Embryonic facial prominence (tissue), 1 donor: Measurements from ENCODE around the gene TMEM176B.
"Not testable (repeated sequence)": the region's sequence is repeated elsewhere in the genome, so short reads cannot be mapped to it uniquely, and the experiment has no call there.

Experiments used
- DNase-seq: peaks from one replicate; pipeline ENCODE4 v3.0.0-alpha.2; 2016; ENCODE audit errors: extremely low spot score

The TMEM176B gene

DNA sequence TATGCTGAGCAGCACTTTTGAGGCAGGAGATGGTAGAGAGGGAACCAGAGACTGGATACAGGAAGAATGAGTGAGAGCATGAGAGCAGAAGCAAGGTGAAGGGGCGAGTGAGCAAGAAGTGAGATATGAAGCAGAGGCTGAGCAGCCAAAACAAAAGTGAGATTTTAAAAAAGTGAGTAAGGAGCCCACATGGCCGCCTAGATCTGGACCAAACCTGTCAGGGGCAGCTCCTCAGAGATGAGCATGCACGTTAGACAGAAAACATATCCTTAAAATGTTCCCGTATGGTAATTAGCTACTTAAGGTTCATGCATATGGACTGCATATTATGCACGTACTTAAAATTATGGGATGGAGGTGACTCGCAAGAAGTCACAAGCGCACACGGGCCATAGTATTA, 22.9 kb upstream of the TMEM176B start:
- DNase-seq, result no peak

DNA sequence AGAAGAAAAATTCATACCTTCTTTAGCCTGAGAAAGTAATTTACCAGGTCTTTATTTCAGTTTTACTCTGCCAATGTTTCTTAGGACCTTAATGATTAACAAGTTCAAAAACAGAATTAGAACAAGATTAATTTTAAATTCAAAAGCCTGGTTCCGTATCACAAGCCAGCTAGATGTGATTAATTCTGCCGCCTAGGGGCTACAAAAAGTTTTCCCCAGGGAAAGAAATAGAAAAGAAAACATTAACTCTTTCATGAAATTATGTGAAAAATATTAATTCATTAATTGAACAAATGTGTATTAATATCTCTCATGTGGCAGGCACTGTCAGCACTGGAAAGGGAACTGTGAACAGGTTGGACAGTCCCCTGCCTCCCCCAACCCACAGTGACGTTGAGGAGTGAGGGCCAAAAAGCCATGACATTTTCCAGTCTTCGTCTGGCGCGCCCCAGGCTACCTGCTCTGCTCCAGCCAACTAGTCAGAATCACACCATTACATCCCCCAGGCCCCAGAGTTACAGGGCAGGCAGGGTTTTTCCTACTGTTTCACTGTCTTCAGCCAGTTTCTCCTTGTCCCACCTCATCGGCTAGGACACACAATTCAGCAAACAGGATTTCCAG, 20.5 kb upstream of the TMEM176B start:
- no peak for DNase-seq

DNA sequence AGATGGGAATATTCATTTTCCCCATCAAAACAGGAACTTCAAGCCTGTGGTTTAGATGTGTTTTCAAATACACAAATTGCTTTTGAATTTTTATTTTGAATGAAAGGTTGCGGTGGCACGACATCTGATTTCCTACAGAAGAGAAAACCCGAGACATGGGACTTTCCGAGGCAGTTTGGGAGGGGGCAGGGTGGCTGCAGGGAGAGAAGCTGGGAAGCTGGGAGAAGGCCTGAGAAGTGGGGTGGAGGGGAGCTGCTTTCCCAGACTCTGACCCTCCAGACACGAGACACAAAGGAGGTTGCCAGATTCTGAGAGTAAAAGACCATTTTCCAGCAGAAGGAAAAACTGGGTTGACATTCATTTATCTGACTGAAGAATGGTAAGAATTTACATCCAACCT, 20.0 kb upstream of the TMEM176B start:
- DNase-seq, result no peak

DNA sequence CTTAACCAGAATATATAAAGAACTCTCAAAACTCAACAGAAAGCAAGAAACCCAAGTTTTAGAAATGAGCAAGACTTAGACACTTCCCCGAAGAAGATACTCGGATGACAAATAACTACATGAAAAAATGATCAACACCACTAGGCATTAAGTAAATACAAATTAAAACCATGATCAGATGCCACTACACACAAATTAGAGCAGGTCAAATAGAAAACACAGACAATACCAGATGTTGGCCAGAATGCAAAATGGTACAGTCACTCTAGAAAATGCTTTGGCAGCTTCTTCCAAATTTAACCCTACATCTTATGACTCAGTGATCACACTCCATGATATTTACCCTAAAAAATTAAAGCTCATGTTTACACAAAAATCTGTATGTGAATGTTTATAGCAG, 18.8 kb upstream of the TMEM176B start:
- no peak for DNase-seq

DNA sequence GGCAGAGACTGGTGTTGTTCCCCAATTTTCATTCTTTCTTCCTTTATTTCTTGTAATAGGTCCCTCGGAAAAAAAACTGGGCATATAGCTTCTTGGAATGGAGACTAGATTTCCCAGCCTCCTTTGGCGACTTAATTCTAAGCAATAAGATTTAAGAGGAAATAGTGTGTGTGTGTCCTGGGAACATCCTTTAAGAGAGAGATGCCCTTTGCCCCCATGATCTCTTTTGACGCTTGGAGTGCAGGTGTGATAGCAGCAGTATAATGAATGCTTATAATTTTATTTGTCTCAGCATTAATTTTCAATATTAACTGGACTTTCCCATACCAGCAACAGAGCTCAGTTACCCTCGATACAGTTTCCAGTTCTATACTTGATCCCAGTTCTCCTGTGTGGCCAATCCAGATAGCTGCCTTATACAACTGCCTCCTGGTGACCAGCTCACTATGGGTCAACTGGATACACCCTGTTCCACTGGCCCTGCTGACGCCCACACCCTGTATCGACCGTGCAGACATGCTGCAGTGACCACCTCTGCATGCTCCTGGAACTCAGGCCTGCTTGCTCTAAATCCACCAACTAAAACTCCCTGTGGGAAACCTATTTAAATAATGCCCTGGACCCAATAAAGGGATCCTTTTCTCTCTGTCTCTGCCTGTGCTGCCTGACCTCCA, 14.3 kb upstream of the TMEM176B start:
- no peak for DNase-seq

DNA sequence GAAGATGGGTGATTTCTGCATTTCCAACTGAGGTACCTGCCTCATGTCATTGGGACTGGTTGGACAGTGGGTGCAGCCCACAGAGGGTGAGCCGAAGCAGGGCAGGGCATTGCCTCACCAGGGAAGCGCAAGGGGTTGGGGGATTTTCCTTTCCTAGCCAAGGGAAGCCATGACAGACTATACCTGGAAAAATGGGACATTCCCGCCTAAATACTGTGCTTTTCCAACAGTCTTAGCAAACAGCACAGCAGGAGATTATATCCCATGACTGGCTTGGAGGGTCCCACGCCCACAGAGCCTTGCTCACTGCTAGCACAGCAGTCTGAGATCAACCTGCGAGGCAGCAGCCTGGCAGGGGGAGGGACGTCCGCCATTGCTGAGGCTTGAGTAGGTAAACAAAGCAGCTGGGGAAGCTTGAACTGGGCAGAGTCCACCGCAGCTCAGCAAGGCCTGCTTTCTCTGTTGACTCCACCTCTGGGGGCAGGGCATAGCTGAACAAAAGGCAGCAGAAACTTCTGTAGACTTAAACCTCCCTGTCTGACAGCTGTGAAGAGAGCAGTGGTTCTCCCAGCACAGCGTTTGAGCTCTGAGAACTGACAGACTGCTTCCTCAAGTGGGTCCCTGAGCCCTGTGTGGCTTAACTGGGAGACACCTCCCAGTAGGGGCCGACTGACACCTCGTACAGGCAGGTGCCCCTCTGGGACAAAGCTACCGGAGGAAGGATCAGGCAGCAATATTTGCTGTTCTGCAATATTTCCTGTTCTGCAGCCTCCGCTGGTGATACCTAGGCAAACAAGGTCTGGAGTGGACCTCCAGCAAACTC, 7.7 kb upstream of the TMEM176B start:
- not testable (repeated sequence) for DNase-seq

DNA sequence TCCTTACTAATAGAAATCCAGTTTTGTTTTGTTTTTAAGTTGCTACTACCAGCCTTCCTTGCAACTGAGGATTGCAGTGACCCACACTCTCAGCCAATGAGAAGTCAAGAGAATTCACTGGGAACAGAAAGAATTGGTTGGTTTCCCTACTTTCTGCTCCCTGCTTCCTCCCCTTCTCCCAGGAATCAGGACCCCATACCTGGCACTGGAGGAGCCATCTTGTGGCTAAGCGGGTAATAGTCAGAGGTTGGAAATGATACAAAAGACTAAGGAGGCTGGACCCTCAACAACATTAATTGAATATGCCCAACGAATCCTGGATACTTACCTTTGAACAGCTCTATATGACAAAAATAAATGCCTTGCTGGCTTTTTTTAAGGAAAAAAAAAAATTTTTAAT, 6.7 kb upstream of the TMEM176B start:
- DNase-seq, result no peak

DNA sequence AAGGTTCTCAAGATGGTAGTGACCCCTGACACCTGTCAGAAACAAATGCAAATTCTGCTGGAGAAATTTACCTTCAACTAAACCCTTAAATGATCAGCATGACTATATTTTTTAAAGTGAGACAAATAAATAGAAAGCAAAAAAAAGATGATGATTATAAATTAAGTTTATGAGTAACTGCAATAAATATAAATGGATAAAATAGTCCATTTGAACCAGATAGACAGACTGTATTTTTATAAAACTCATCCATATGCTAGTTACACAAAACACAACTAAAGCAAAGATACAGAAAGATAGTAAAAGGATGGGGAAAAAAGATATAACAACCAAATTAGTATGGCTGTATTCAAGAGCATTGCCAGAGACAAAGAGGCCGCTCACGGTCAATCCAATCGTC, 6.3 kb upstream of the TMEM176B start:
- no peak for DNase-seq

DNA sequence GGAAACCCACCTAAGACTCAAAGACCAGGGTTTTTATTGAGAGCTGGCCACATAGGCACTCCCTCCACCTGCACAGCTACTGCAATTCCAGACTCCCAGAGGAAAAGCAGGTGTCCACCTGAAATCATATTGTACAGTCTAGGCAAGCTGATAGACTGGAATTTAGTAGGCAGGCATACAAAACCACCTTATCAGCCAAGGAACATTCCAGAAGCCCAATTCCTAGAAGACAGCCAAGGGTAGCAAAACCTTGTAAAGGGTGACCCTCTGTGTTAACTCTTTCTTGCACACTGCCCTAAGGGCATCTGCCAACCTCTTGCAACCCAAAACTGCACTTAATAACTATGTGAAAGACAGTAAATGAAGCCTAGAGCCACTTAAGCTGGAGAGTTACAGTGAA, 5.7 kb upstream of the TMEM176B start:
- DNase-seq, result no peak

DNA sequence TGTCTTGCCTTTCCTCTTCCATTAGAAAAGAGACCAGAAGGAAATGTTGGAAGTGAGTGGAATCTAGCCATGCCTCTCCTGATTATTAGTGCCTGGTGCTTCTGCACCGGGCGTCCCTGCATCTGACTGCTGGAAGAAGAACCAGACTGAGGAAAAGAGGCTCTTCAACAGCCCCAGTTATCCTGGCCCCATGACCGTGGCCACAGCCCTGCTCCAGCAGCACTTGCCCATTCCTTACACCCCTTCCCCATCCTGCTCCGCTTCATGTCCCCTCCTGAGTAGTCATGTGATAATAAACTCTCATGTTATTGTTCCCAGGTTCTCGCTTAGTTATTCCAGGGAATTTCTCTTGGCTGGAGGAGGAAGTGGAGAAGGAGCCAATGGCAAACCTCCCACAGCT, 4.6 kb upstream of the TMEM176B start:
- DNase-seq, result no peak

DNA sequence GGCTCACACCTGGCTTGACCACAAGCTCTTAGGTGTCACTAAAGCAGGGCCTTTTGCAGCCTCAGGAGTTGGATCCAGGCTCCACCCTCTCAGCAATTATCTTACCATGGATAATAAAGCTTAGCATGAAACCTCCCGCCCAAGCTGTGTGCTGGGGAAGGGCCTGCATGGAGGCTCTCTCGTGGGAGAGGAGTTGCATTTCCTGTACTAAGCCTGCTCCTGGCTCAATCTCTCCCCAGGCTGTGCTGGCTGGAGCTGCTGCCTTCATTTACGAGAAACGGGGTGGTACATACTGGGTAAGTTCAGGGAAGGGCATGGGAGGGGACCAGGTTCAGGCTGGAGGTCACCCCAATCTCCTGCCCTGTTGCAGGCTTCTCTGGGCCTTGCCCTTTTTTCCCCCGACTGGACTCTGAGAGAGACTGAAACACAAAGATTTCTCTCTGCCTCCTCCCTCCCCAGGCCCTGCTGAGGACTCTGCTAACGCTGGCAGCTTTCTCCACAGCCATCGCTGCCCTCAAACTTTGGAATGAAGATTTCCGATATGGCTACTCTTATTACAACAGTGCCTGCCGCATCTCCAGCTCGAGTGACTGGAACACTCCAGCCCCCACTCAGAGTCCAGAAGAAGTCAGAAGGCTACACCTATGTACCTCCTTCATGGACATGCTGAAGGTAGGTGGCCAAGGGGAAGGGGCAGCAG, 3.1 kb upstream of the TMEM176B start:
- DNase-seq, result no peak

DNA sequence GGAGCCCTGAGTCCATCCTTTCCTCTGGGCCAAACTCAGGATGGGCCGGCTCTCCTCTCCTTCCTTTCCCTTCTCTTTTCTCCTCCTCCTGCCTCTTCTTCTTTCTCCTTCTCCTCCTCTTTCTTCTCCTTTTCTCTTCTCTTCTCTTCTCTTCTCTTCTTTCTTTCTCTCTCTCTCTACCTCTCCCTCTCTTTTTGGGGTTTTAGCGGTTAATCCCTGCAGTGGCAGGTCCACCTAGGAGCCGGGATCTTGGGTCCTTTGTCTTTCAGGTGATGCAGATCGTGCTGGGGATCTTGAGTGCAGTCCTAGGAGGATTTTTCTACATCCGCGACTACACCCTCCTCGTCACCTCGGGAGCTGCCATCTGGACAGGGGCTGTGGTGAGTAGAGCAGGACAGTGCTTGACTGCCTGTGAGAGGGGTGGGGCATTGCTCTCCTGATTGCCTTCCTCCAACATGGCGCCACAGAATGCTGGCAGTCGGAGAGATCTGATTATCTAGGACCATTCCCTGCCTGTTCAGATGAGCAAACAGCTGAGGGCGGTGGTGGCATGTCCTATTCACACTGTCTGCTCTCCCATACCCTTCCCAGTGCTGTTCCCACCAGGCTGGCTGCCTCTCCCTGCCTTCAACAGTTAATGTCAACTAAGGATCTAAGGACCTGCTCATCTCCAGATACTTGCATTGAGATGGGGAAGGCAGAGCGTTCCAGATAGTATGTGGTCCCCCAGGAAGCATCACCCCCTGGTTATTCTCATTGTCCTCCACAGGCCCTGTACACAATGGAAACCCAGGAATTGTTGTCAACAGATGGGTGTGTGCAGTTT, 2.0 kb upstream of the TMEM176B start:
- DNase-seq, result no peak

DNA sequence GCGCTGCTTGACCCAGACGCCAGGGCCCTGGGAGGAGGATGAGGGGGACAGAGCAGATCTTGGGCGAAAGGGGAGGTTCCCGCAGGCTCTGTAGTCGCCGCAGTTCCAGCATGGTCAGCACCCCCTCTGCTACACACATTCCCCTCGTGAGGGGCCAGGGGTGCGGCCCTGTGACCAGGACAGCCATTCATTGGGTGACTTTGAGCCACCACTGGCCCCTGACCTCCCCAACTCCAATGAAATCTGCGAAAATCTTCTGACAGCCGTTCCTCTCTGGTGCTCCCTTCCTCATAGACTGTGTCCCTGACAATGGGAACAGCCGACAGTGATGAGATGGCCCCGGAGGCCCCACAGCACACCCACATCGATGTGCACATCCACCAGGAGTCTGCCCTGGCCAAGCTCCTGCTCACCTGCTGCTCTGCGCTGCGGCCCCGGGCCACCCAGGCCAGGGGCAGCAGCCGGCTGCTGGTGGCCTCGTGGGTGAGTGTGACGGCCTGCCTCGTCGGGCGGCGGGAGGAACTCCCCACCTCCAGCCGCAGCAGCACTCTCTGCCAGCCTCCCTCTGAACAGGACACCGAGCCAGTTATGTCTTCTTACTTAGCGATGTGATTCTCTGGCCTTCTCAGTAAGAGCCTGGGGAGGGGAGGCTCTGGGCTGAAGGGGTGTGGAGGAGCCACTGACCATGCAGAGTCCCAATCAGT, 1.2 kb upstream of the TMEM176B start:
- no peak for DNase-seq

DNA sequence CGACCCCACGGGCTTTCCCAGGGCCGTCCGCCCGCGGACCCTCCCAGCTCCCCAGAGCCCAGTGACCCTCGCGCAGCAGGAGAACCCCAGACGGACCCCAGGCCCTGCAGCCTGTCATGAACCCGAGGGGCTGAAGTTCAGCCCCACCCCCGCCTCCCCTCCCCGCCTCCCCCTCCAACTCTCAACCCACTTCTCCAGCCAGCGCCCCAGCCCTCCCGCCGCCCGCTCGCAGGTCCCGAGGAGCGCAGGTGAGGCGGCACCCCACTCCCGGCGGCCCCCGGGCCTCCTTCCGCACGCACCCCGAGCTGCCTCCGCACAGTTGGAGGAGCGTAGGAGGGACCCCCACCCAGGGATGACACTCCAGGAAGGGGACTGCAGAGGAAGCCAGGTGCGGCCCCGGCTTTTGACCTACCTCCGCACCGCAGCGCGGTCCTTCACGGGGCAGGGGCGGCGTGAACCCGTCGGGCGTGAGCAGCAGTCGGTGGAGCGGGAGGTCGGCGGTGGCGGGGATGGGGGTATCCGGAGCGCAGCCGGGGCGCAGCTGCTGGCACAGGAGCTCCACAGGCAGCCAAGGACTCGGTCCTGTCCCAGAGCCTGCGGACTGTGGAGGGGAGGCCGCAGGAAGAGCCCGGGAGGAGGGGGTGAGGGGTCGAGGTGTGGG, 547 bp upstream of the TMEM176B start, which contains the start of gene TMEM176A:
Gene TMEM176A (plus strand): TSS at position 189 of the 661 bp plus-strand sequence. CDS start 782 bp downstream, outside the sequence.
- no peak for DNase-seq

DNA sequence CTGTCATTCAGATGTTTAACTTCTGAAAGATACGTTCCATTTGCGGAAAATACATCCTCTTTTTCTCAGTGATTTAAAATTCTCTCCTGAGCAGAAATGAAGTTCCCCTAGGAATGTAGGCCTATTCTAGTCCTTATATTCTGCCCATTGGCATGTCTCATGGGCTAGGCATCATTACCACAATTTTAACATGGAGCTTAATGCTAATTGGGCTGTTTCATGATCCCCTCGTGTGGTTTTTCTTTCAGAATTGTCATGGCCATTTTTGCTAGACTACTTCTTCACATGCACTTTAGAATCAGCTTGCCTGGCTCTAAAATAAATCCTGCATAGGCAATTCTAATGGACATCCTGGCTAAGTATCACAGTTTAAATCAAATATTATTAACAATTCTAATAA, 1.0 kb downstream of the TMEM176B start:
- no peak for DNase-seq

DNA sequence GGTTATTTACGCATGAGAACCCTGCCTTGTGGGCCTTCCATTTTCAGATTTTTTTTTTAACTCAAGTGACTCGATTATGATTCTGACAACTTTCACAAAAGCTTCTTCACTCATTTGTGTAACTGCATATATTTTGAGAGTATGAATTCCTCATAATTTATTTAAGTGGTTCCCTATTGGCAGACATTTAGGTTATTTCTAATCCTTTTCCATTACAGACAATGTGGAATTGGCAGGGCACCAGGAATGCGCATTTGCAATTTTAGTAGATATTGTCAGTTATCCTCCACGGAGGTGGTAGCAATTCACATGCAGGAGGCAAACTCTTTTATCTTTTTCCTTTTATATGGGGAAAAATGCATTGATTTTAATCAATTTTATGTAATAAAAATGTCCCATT, 2.5 kb downstream of the TMEM176B start:
- DNase-seq, result no peak

DNA sequence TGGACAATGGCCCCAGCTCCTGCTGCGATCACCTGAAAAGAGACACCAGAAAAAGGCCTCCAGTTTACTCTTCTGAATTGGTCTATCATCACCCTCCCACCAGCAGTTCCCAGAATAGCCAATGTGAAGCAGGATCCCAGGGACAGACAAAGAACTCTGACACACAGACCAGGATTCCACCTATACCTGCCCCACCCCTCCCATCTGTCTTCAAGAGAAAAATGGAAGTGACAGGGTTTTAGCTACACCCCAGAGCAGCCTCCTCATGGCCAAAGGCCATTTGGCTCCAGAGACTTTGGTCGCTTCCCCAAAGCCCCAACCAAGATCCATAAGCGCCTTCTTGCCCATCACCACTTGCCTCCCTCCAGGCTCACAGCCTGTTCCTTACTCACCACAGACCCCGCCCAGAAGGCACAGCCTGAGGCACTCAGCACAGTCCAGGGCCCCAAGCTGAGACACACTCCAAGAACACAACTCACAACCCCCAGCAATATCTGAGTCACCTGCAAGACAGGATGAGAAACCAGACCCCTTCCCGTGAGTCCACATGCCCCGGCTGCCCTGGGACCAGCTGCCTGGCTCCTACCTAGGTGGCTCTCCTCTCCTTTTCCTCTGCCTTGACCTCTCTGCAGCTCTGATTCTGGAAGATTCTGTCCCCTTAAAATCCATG, 6.5 kb downstream of the TMEM176B start:
- no peak for DNase-seq

DNA sequence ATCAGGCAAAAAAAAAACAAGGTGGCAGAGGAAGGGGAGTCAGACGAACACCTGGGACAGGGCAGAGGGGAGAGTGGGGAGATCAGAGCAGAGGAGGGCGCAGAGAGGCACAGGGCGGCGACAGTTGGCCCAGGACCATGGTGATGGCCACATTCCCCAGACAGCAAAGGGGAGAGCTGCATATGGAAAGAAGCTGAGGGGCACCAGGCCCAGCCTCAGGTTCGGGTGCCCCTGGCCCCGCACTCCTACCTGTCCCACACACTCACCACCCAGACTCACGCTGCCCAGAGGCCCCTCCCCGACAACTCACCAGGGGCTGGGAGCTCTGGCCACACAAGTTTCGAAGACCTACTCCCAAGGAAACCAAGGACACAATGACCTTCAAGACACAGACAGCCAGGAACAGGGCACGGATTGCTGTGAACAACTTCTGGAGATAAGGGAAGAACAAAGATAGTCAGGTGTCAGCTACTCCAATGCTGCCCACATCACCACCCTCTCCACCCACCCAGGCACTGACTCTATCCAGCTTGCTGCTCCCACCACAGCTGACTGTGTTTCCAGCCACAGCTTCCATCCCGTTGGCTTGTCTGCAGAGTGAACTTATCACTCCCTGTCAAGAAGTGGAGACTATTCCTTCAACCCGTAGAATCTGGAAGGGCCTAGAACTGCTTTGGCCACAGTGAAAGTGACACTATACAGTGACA, 8.3 kb downstream of the TMEM176B start:
- no peak for DNase-seq

DNA sequence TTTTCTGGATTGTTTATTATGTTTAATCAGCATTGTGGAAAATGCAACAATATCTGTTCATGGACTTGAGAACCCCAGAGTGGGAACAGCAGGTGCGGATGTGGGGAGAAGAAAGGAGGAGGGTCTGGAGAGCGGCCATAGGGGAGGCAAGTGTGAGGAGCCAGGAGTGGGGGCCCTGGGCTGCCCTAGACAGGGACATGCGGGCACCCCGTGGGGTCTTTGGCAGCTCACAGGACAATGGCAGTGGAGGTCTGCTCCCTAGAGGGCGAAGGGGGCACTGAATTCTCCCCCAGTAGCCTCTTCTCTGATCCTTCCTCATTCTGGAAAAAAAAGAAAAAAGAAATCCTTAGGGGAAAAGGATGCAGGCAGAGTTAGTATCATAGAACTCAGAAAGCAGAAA, 8.9 kb downstream of the TMEM176B start:
- no peak for DNase-seq
